ENCODE measurements around the gene MBP.

MBP gene

GRCh38 chr18:77168811-77169311 is 36.3 kb upstream of the MBP start:
- TF ChIP-seq CTCF (conservative IDR thresholded peaks at IDR 0.05; ENCODE audit: low read depth, low read length) = no peak
- no peak overlapping the region for H3K4me3 ChIP-seq (ENCODE audit: low read length)

GRCh38 chr18:77167251-77167650 is 34.7 kb upstream of the MBP start:
- no peak for TF ChIP-seq CTCF (conservative IDR thresholded peaks at IDR 0.05; ENCODE audit: low read depth, low read length)
- no peak for DNase-seq (ENCODE audit: low read depth)
- no peak overlapping the region for H3K4me3 ChIP-seq (ENCODE audit: low read length)

More at GRCh38 chr18:77168811-77169311, 36.3 kb upstream of the MBP start:
- no peak for DNase-seq (ENCODE audit: low read depth)

DNA sequence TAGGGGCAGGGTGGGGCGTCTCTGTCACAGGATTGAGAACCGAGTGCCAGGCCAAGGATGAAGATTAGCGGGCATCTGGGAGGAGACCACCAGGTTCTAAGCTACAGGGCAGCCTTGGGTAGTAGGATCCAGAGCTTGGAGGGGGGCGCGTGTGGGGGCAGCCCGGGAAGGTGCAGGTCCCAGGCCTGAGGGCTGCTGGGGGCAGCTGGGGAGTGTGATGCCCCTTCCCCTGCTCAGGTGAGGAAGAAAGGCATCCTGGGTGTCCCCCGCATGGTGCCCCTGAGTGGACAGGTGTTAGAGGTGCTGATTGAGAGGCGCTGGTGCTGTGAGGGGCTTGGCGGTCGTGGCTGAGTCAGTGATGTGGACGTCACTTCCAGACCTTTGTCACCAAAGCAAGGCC is 33.9 kb upstream of the MBP start:
- no peak for TF ChIP-seq CTCF (conservative IDR thresholded peaks at IDR 0.05; ENCODE audit: low read depth, low read length)
- DNase-seq (ENCODE audit: low read depth) = no peak
- H3K4me3 ChIP-seq (ENCODE audit: low read length) = no peak overlapping the region

GRCh38 chr18:77165503-77166188 is 33.1 kb upstream of the MBP start:
- no peak overlapping the region for H3K4me3 ChIP-seq (ENCODE audit: low read length)
- no peak for TF ChIP-seq CTCF (conservative IDR thresholded peaks at IDR 0.05; ENCODE audit: low read depth, low read length)
- no peak for DNase-seq (ENCODE audit: low read depth)

DNA sequence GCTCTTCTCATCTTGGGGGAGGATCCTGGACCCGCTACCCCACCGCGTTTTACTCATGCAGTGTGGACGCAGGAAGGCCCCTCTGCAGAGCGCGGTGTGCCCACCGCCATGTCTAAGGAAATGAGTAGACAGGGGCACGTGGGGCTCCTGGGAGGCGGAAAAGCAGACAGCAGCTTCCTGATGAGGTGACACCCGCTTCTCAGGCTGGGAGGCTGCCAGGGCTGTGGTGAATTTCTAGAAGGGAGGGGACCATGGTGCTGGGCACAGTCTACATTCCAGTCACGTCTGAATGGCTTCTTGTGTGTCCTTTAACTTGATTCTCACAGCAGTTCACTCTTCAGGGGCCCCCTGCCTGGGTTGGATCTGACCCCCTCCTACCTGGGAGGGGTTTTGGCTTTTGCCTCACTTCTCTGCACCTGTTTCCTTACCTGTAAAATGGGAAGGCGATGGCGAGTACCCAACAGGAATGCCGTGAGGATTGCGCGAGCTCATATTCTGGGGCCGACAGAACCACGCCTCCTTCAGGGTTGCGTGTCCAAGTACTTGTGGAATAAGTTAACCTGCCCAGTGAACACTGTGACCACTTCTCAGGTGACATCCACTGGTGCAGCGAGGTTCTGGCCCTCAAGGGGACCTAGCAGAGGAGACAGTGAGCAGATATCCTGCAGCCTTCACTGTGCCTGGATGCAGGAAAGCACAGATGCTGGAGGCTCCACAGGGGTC is 32.3 kb upstream of the MBP start:
- no peak for DNase-seq (ENCODE audit: low read depth)
- no peak overlapping the region for H3K4me3 ChIP-seq (ENCODE audit: low read length)
- TF ChIP-seq CTCF (conservative IDR thresholded peaks at IDR 0.05; ENCODE audit: low read depth, low read length) = no peak

DNA sequence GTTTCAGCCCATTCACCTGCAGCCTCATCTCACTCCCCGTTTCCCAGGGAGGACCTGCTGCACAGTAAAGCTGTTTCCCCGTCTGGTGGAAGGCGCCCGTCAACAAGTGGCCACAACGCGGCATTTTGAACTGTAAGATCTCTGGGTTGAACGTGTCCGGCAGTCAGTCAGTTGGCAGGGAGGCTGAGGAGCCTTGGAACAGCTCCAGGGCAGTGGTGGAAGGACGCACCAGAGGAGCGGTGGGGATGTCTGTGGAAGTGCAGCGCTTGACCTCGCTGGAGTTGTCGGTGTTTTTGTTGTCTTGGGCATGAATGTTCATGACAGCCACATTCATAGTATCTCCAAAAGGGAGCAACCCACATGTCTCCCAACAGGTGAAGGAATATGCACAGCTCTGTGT is 31.4 kb upstream of the MBP start:
- TF ChIP-seq CTCF (conservative IDR thresholded peaks at IDR 0.05; ENCODE audit: low read depth, low read length) = no peak
- no peak for DNase-seq (ENCODE audit: low read depth)
- no peak overlapping the region for H3K4me3 ChIP-seq (ENCODE audit: low read length)

GRCh38 chr18:77162580-77162979 is 30.0 kb upstream of the MBP start:
- DNase-seq (ENCODE audit: low read depth) = no peak
- no peak overlapping the region for H3K4me3 ChIP-seq (ENCODE audit: low read length)
- no peak for TF ChIP-seq CTCF (conservative IDR thresholded peaks at IDR 0.05; ENCODE audit: low read depth, low read length)
